ENCODE measurements around the gene TRIP13. TPM values are rescaled to one million over a fixed set of nuclear protein-coding genes. Genes with fewer than 3 reads are reported as not detected.

TRIP13 gene
- total and polyA plus RNA-seq, 9 of the 15 experiments (the other 6 are each of a cell fraction or from before 2014, with no cell fraction given) = 24.1 to 116 (median 53.2) TPM

- TF ChIP-seq ZNF589 (CRISPR knock-in tag; IDR thresholded peaks at IDR 0.05; ENCODE audit: low read depth) (no peak), SMARCC2 (IDR thresholded peaks at IDR 0.05; ENCODE audit: low read depth) (no peak), ZNF79 (CRISPR knock-in tag; IDR thresholded peaks at IDR 0.05; ENCODE audit: low read depth) (no peak), ZBTB1 (CRISPR knock-in tag; IDR thresholded peaks at IDR 0.05; ENCODE audit: borderline replicate concordance, low read depth) (peak; percentile 97), THAP7 (CRISPR knock-in tag; IDR thresholded peaks at IDR 0.05) (no peak), ZBTB26 (CRISPR knock-in tag; IDR thresholded peaks at IDR 0.05) (peak; percentile 56; the same call in 1 of the 2 replicates), BCOR (IDR thresholded peaks at IDR 0.05) (peak; percentile 28; the same call in 1 of the 2 replicates), DPF2 (IDR thresholded peaks at IDR 0.05) (no peak), EP400 (IDR thresholded peaks at IDR 0.05) (no peak), PHF21A (IDR thresholded peaks at IDR 0.05; ENCODE audit: borderline replicate concordance, low read depth) (0 out of 2 replicates have a peak, but pooled peaks have one; percentile 18), EP300 (IDR thresholded peaks at IDR 0.05; ENCODE audit: low read length) (no peak), ZNF431 (CRISPR knock-in tag; IDR thresholded peaks at IDR 0.05) (0 out of 2 replicates have a peak, but pooled peaks have one; percentile 31), BMI1 (IDR thresholded peaks at IDR 0.05; ENCODE audit: low read length) (no peak), TRIM24 (IDR thresholded peaks at IDR 0.05) (0 out of 4 replicates have a peak, but pooled peaks have one; percentile 9 to 20), PHF20 (IDR thresholded peaks at IDR 0.05; ENCODE audit: partially characterized antibody) (peak; percentile 66), SAFB (IDR thresholded peaks at IDR 0.05; ENCODE audit: borderline replicate concordance, low read depth, low read length) (peak; percentile 4; the same call in 1 of the 2 replicates), ZBTB34 (CRISPR knock-in tag; IDR thresholded peaks at IDR 0.05) (no peak), TCFL5 (CRISPR knock-in tag; conservative IDR thresholded peaks at IDR 0.05) (no peak), THAP12 (CRISPR knock-in tag; IDR thresholded peaks at IDR 0.05) (no peak), ZZZ3 (IDR thresholded peaks at IDR 0.05) (no peak), RBM25 (IDR thresholded peaks at IDR 0.05; ENCODE audit: low read depth, low read length, severe bottlenecking) (no peak), MIER1 (IDR thresholded peaks at IDR 0.05; ENCODE audit: low read depth) (0 out of 2 replicates have a peak, but pooled peaks have one; percentile 2), MXI1 (IDR thresholded peaks at IDR 0.05; ENCODE audit: low read depth, low read length) (no peak), THRAP3 (IDR thresholded peaks at IDR 0.05; ENCODE audit: borderline replicate concordance) (no peak)
Measured at GRCh38 chr5:855771-856530, 36.7 kb upstream of the TRIP13 start (continued).

Measured in K562 (cell line).